ENCODE results near the gene SPTSSB. TPM values are rescaled to one million over a fixed set of nuclear protein-coding genes. Genes with fewer than 3 reads are reported as not detected.

SPTSSB gene, protein sequence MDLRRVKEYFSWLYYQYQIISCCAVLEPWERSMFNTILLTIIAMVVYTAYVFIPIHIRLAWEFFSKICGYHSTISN
- not detected for total RNA-seq

DNA sequence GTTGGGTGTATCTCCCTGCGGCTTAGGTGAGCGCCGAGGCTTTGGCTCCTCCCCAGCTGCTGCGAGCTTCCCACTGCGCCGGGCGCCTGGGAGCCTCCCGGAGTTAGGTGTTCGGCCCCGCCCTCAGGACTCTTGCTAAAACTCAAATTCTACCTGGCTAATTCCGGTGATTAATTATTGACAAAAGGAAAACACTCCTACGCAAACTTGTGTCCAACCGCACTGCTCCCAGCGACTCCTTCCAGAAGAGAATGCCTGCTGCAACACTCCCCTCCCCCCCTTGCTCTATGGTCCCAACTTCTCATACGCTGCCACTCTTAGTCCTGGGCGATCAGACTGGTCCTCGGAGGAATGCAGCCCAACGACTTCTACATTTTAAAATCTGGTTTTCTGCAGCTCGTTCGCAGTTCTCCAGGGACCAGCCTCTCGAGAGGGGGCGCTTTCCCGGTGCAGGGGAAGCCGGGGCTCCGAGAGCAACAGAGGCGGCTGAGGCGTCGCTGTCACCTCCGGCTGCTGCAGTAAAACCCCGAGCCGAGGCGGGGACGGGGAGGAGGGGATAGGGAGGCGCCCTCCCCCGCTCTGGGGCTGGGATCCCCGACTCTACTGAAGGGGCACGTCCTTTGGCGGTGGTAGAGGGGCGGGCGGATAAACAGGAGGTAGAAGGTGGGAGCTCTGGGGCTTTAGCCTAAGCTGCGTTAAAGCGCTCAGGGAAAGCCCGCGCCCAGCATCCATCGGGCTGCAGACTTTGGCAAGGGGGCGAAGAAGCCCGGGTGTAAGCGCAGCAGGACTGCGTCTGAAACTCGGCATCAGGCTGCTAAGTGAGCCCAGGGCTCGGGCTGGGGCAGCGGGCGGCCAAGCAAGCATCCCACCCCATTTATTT lies at the start of gene SPTSSB:
Gene SPTSSB (minus strand): TSS at position 77 of the 880 bp plus-strand sequence. CDS start 25,194 bp downstream, outside the sequence.
- peak within 1 kb of the TSS; percentile 77 for H3K4me3 Mint-ChIP-seq
- no peaks in the 10 kb centered on the region for H3K36me3 Mint-ChIP-seq
- H3K4me1 Mint-ChIP-seq = peaks cover 13% of the 10 kb centered on the region
- DNase-seq = peak; percentile 63
- no peaks in the 10 kb centered on the region for H3K9me3 Mint-ChIP-seq
- no peak within 1 kb of the TSS for H3K27ac Mint-ChIP-seq
- peaks cover 70% of the 10 kb centered on the region for H3K27me3 Mint-ChIP-seq

DNA sequence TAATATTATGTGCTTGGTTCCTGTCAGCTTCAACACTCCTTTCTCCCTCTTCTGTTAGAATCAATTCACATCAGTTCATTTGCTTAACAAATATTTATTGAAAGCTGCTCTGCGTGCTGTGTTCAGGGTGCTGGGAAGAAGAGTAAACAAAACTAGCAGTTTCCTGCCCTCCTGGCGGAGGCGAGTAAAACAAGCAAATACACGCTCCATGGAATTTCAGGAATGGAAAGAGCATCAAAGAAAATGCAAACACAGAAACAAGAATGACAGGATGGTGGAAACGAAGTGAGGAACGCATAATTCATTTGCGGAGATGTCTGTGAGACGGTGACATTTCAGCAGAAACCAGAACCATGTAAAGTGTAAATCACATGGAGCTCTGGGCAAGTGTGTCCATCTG lies 49.4 kb upstream of the SPTSSB start:
- Mint-ChIP-seq H3K27me3 (no peaks in the 10 kb centered on the region), H3K4me1 (no peaks in the 10 kb centered on the region), H3K9me3 (peaks cover 4% of the 10 kb centered on the region), H3K36me3 (no peaks in the 10 kb centered on the region), H3K4me3 (no peak overlapping the region), H3K27ac (no peak overlapping the region)
- DNase-seq = no peak

DNA sequence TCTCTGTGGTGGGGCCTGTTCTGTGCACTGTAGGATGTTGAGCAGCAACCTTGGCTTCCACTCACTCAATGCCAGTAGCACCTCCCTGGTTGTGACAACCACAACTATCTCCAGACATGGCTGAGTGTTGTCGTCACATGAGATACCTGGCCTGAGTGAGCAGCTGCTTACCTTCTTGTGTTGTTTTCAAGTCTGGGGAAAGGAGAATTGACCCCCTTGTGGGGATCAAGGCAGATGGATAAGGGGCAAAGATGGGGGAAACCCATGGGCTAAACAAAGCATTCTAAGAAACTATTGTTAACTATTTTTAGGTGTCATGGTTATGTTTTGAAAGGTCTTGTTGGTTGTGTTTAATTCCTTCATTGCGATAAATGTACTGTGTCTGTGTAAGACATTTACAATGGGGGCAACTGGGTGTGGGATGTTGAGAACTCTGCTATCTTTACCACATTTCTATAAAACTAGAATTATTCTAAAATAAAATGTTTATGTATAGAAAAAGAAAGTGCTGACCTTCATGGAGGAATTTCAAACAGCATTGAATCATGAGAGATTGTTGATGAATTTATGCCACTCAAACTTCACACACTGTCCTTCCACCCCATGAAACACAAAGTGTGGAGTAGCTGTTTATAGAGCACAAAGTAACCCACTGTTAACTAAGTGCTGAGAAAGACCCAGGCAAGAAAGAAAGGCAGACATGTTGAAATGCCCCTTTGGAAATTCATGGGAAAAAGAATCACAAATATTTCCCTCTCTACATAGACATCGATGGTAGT lies 48.4 kb upstream of the SPTSSB start:
- no peaks in the 10 kb centered on the region for H3K4me1 Mint-ChIP-seq
- no peaks in the 10 kb centered on the region for H3K27me3 Mint-ChIP-seq
- H3K4me3 Mint-ChIP-seq = no peak overlapping the region
- H3K9me3 Mint-ChIP-seq = peaks cover 4% of the 10 kb centered on the region
- no peak overlapping the region for H3K27ac Mint-ChIP-seq
- no peaks in the 10 kb centered on the region for H3K36me3 Mint-ChIP-seq
- no peak for DNase-seq

DNA sequence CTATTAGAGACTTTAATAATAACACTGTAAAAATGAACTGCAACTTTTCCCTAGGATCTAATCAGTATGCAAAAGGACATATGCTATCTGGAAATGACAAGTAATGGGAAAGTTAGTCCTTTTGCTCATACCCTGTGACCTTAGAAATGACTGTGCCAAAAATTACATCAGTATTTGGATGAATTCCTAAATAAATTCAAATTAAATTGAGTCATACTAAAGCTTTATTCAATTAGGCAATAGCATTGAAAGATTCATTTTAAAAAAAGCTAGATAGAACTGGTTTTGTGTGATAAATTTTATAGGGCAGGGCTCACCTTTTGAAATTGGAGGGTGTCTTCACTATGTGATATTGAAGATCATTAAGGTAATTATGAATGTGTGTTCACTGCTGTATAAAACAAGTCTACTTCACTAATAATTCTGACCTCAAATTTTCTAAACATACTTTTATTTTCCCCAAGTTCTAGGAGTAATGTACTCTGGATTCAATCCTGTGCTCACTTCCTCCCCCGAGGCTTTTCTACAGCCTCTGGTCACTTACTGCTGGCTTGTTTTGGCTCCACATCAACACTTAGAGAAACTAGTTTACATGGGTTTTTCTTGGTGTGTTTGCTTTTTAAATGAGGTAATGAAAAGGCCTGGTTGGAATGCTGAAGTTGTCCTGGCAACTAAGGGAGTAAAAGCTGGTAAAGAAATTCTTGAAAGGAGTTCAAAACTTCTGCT lies 44.4 kb upstream of the SPTSSB start:
- Mint-ChIP-seq H3K9me3 (peaks cover 4% of the 10 kb centered on the region), H3K36me3 (no peaks in the 10 kb centered on the region), H3K4me3 (no peak overlapping the region), H3K27ac (no peak overlapping the region), H3K27me3 (peaks cover 4% of the 10 kb centered on the region), H3K4me1 (no peaks in the 10 kb centered on the region)
- DNase-seq = no peak

DNA sequence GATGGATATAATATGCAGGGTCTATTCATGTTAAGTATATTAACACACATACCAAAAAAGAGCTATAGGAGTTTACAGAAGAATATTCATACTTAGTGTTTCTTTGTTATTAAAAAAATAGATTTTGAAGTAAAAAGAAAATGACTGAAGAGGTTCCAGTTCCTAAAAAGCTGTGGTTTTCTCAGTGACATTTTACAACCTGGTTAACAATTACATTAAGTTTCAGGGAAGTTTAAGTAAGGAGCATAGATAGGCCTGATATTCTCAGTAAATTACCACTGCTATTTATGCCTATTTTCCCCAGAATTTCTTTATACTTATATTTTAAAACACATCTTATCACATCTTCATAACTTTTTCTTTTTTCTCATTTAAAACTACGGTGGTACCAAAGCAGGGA lies 43.6 kb upstream of the SPTSSB start:
- no peak for DNase-seq
- Mint-ChIP-seq H3K36me3 (no peaks in the 10 kb centered on the region), H3K4me1 (no peaks in the 10 kb centered on the region), H3K27ac (no peak overlapping the region), H3K27me3 (peaks cover 7% of the 10 kb centered on the region), H3K4me3 (no peak overlapping the region), H3K9me3 (peaks cover 4% of the 10 kb centered on the region)

DNA sequence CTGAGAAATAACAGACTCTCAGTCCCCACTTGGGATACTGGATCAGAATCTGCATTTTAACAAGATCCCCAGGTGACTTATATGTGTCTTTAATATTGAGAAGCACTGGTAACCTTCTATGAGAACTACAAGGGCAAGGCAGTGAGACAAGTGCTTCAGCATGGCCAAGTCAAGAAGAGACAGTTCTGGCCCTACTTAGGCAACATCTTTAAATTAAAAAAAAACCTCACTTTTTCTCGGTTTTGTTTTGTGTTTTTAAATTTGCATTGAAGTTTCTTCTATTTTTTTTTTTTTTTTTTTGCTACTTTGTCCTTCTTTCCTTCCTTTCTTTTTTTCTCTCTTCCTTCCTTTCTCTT lies 42.5 kb upstream of the SPTSSB start:
- Mint-ChIP-seq H3K4me3 (no peak overlapping the region), H3K36me3 (no peaks in the 10 kb centered on the region), H3K4me1 (peaks cover 2% of the 10 kb centered on the region), H3K27me3 (peaks cover 8% of the 10 kb centered on the region), H3K27ac (no peak overlapping the region), H3K9me3 (peaks cover 4% of the 10 kb centered on the region)
- no peak for DNase-seq

DNA sequence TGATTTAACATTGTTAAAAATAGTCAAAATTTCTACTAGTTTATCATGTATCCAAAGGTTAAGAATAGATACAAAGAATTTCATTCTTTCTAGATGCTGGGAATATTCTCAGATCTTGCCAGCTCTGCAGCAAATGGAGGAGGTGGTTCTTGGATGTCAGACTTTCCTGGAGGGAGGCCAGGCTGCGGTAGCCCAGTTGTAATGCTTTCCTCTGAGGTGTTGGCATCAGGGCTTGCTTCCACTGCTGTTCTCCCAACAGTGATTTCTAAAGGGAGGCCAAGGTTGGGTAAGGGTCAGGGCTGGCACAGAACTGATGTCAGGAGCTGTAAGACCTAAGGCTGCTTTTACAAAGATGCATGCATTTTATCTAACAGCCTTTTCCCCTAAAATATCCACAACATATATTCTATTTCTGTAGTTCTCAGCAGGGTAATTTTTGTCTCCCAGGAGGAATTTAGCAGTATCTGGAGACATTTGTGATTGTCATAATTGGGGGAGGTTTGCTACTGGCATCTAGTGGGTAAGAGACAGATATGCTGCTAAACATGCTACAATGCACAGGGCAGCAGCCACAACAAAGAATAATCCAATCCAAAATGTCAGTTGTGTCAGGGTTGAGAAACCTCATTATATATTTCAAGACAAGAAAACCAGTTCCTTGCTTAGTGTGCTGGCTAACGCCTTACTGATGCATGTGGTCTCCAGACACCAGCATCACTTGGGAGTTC lies 42.0 kb upstream of the SPTSSB start:
- peaks cover 8% of the 10 kb centered on the region for H3K27me3 Mint-ChIP-seq
- no peak overlapping the region for H3K27ac Mint-ChIP-seq
- peaks cover 4% of the 10 kb centered on the region for H3K9me3 Mint-ChIP-seq
- no peaks in the 10 kb centered on the region for H3K36me3 Mint-ChIP-seq
- no peak overlapping the region for H3K4me3 Mint-ChIP-seq
- H3K4me1 Mint-ChIP-seq = peaks cover 2% of the 10 kb centered on the region
- DNase-seq = no peak

DNA sequence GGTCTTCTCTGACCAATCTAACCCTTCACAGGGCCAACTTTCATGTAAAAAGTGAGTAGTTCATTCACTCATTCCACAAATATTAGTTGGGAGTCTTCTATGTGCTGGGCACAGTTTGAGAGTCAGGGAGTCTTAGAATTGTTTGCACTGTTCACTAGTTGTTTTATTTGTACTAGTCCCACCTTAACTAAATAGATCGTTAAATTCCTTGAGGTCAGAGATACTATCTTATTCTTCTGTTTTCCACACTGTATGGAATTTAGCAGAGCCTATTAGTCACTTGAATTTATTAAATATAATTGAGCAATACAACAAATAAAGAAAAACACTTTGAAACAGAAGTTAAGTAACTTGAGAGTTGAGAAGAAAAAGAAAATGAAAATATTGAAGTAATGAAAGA lies 40.8 kb upstream of the SPTSSB start:
- DNase-seq = no peak
- H3K4me3 Mint-ChIP-seq = no peak overlapping the region
- no peak overlapping the region for H3K27ac Mint-ChIP-seq
- no peaks in the 10 kb centered on the region for H3K36me3 Mint-ChIP-seq
- peaks cover 8% of the 10 kb centered on the region for H3K27me3 Mint-ChIP-seq
- H3K4me1 Mint-ChIP-seq = peaks cover 3% of the 10 kb centered on the region
- peaks cover 4% of the 10 kb centered on the region for H3K9me3 Mint-ChIP-seq

DNA sequence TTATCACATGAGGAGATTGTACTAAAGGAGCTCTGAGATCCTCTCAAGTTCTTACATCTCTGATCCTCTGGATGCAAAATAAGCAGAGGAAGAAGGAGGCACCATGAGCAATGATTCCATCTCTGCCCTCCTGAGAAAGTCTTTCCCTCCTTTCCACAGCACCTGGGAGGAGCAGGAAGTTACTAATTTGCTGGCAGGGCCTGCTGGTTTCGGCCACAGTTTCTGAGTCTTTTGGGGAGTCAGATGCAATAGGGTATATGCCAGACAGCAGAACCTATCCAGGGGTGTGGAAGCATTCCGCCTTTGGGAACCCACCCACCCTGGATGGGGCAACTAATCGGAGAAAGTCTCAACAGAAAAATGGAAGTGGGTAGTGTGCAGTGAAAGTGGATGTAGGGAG lies 38.5 kb upstream of the SPTSSB start:
- Mint-ChIP-seq H3K27ac (no peak overlapping the region), H3K27me3 (peaks cover 12% of the 10 kb centered on the region)

DNA sequence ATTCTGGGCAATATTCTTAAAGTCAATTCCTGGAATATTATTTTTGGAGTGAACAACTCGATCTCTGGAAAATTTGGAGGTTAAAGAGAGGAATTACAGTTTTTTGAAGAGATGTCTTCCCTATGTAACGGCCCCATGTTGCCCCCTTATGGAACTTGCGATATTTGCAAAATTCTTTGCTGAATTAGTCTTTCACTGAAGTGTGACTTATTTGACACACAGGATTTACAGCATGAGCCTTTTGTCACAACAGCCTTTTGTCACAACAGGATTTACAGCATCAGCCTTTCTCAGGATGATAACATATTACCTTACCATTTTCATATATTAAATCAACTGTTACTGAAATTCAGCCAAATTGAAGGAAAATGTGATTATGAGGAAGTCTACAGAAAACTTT lies 37.8 kb upstream of the SPTSSB start:
- H3K9me3 Mint-ChIP-seq = peaks cover 3% of the 10 kb centered on the region
- H3K27ac Mint-ChIP-seq = no peak overlapping the region
- H3K27me3 Mint-ChIP-seq = peaks cover 12% of the 10 kb centered on the region
- H3K4me3 Mint-ChIP-seq = no peak overlapping the region
- peaks cover 14% of the 10 kb centered on the region for H3K4me1 Mint-ChIP-seq
- peak; percentile 14 for DNase-seq
- no peaks in the 10 kb centered on the region for H3K36me3 Mint-ChIP-seq

More for the DNA sequence above, 38.5 kb upstream of the SPTSSB start:
- Mint-ChIP-seq H3K36me3 (no peaks in the 10 kb centered on the region), H3K4me1 (peaks cover 14% of the 10 kb centered on the region), H3K9me3 (peaks cover 3% of the 10 kb centered on the region), H3K4me3 (no peak overlapping the region)
- no peak for DNase-seq

DNA sequence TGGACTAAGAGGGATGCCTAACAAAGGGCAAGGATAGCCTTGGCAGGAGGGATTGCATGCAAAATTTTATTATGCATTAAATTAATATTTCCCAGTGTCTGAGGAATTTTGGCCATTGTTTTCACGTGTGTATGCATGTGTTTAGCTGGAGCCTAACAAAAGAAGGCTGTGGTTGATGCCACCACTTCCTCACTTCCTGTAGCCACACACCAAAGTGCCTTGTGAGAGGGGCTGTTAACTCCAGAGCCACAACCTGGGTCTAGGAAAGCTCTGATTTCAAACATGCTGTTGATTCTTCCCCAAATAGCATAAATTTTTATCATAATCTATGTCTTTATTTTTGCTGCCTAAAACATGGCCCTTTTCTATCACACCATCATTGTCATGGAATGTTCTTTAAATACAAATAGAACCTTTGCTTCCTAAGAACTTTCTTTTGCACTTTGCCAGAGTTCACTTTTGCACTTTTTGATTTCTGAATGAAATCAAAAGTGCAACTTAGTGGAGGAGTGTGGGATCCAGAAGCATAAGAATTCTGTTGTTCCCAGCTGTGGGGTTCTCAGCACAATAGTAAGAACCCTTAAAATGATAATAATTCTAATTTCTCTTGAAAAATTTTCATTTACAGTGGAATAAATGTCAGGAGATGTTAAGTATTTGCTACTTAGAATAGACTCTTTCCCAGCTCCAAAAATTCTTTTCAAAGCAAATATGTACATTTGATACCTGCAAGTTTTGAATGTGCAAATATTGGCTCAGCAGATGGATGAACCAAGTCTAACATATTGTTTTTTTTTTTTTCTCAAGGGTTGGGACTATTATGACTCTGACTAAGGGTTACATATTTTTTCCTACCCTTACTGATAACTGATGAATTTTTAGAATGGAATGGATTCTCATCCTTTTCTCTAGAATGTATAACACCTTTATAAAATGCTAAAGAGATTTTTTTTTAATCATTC lies 35.6 kb upstream of the SPTSSB start:
- Mint-ChIP-seq H3K4me1 (peaks cover 14% of the 10 kb centered on the region), H3K4me3 (no peak overlapping the region), H3K9me3 (peaks cover 3% of the 10 kb centered on the region), H3K27ac (no peak overlapping the region), H3K27me3 (peaks cover 17% of the 10 kb centered on the region), H3K36me3 (no peaks in the 10 kb centered on the region)
- DNase-seq = no peak

DNA sequence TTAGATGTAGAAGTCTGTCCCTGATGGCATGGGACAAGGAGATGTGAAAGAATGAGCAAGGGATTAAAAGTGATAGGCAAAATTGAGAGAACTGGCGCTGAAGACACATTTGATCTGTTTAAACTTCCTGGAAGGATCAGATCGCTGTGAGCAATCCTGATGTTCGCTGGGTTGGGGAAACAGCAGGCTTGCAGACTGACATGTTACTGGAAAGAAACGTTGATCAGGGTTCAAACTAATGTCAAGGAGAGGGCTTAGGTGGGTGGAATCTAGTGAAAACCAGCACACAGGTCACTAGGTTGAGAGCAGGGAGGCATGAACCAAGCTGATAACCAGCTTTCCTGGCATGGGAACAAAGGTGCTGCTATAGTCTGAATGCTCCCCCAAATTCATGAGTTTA lies 34.5 kb upstream of the SPTSSB start:
- H3K27me3 Mint-ChIP-seq = peaks cover 17% of the 10 kb centered on the region
- H3K4me3 Mint-ChIP-seq = no peak overlapping the region

DNA sequence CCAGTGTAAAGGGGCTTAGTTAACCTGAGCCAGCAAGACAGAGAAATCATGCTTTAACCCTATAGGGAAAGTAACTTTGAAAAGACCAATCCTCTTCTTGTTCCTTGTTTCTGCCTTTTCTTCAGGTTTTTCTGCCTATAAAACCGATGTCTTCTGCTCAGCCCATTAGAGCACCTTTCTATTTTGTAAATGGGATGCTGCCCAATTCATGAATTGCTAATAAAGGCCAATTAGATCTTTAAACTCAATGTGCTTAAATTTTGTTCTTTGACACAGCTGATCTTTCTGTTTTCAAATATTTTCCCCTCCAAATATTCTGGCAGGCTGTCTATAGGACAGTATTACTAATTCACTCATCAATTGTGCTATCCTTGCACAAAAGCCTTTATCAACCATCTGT lies 33.8 kb upstream of the SPTSSB start:
- Mint-ChIP-seq H3K36me3 (no peaks in the 10 kb centered on the region), H3K27me3 (peaks cover 15% of the 10 kb centered on the region), H3K4me3 (no peak overlapping the region), H3K9me3 (peaks cover 3% of the 10 kb centered on the region), H3K27ac (no peak overlapping the region), H3K4me1 (peaks cover 14% of the 10 kb centered on the region)
- DNase-seq = no peak

More for the DNA sequence above, 34.5 kb upstream of the SPTSSB start:
- Mint-ChIP-seq H3K27ac (no peak overlapping the region), H3K4me1 (peaks cover 14% of the 10 kb centered on the region), H3K36me3 (no peaks in the 10 kb centered on the region), H3K9me3 (peaks cover 3% of the 10 kb centered on the region)
- DNase-seq = no peak

Measured in activated naive CD8-positive, alpha-beta T cell treated with anti-CD3 and anti-CD28 coated beads for 36 hours (primary cell).